OCI-LY3 (cell line): ENCODE results near the gene KANSL1.

ENCODE experiments used
- EZH2phosphoT487 ChIP-seq: fragments of 200-600 bp; shearing (Covaris generic); IDR thresholded peaks from 2 replicates; pipeline ENCODE4 v1.6.1; 2018; ENCODE audit warnings: antibody characterized with exemption, mixed run types, low read depth
- TF ChIP-seq, protein P1 (sequence below): fragments of 200-600, 300-600 bp; sonication (generic); IDR thresholded peaks from 2 replicates; pipeline ENCODE4 v1.5.1; 2014; ENCODE audit warnings: antibody characterized with exemption, low read length, low read depth

DNA sequence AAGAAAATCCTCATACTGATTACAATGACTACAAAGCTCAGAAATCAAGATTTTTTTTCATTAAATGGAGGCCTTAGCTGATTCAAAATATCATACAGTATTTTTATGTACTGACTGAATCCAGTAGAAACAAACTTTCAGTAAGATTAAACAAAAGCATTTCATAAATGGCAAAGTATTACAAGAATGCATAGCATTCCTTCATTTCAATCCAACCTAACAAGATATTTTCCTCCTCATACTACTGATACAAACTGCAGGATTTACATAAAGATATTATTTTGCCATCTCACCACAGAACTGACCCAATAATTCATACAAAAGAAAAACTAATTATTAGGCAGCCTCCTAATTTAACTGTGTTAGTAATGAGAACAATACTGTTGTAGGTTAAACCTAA, 6.2 kb upstream of the KANSL1 start:
- TF ChIP-seq, protein P1, sequence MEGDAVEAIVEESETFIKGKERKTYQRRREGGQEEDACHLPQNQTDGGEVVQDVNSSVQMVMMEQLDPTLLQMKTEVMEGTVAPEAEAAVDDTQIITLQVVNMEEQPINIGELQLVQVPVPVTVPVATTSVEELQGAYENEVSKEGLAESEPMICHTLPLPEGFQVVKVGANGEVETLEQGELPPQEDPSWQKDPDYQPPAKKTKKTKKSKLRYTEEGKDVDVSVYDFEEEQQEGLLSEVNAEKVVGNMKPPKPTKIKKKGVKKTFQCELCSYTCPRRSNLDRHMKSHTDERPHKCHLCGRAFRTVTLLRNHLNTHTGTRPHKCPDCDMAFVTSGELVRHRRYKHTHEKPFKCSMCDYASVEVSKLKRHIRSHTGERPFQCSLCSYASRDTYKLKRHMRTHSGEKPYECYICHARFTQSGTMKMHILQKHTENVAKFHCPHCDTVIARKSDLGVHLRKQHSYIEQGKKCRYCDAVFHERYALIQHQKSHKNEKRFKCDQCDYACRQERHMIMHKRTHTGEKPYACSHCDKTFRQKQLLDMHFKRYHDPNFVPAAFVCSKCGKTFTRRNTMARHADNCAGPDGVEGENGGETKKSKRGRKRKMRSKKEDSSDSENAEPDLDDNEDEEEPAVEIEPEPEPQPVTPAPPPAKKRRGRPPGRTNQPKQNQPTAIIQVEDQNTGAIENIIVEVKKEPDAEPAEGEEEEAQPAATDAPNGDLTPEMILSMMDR = no peak
- no peak for TF ChIP-seq EZH2phosphoT487
